Neutrophil (primary cell): ENCODE results near the gene STK17B.
A peak's percentile ranks its signal among the peaks of the same experiment; 100 is the strongest.

Experiments used
- H3K27ac ChIP-seq: fragments of 200-600 bp; sonication (generic); 2 replicates; pipeline ENCODE4 v1.5.1; 2016; ENCODE audit warnings: mild to moderate bottlenecking, moderate library complexity
- H3K27me3 ChIP-seq: fragments of 200-600 bp; sonication (generic); 2 replicates; pipeline ENCODE4 v1.6.0; 2016; ENCODE audit warnings: mild to moderate bottlenecking
- H3K36me3 ChIP-seq: fragments of 200-600 bp; sonication (generic); 2 replicates; pipeline ENCODE4 v1.5.1; 2017
- H3K4me1 ChIP-seq, 2 experiments: fragments of 200-600 bp in 1 of 2; sonication (generic) in 1 of 2; 1 replicate in 1 of 2; 2 replicates in 1 of 2; pipeline versions ENCODE4 v1.5.1 to v1.6.1; 2013 to 2016; ENCODE audit warnings: low read depth in 1 of 2, low read length in 1 of 2, mild to moderate bottlenecking in 1 of 2, moderate library complexity in 1 of 2; ENCODE audit not compliant: control insufficient read depth in 1 of 2, insufficient read depth in 1 of 2
- H3K4me3 ChIP-seq, 2 experiments: fragments of 200-600 bp in 1 of 2; sonication (generic) in 1 of 2; 1 replicate in 1 of 2; 2 replicates in 1 of 2; pipeline ENCODE4 v1.5.1; 2013 to 2016; ENCODE audit warnings: low read depth in 1 of 2, low read length in 1 of 2, mild to moderate bottlenecking in 1 of 2, moderate library complexity in 1 of 2
- H3K9me3 ChIP-seq: fragments of 200-600 bp; sonication (generic); 2 replicates; pipeline ENCODE4 v1.5.1; 2016
- CTCF ChIP-seq: fragments of 200-600 bp; sonication (generic); IDR thresholded peaks from 2 replicates; pipeline ENCODE4 v1.5.1; 2016; ENCODE audit warnings: antibody characterized with exemption

The STK17B gene

GRCh38 chr2:196166876-196167275 is 4.5 kb downstream of the STK17B start:
- no peaks in the 10 kb centered on the region for H3K27me3 ChIP-seq
- H3K27ac ChIP-seq: peak overlapping the region; percentile 95
- TF ChIP-seq CTCF: no peak
- peak overlapping the region; percentile 86 to 91 for H3K4me3 ChIP-seq
- H3K4me1 ChIP-seq: peaks cover 57 to 72% of the 10 kb centered on the region in 2 experiments
- H3K9me3 ChIP-seq: no peaks in the 10 kb centered on the region
- H3K36me3 ChIP-seq: peaks cover 33% of the 10 kb centered on the region

- peaks cover 40% of the 10 kb centered on the region for H3K36me3 ChIP-seq
- H3K27ac ChIP-seq: peak overlapping the region; percentile 95
- H3K9me3 ChIP-seq: no peaks in the 10 kb centered on the region
- peaks cover 71 to 88% of the 10 kb centered on the region in 2 experiments for H3K4me1 ChIP-seq
- H3K4me3 ChIP-seq: peak overlapping the region in 1 of 2 experiments; percentile 91
- H3K27me3 ChIP-seq: no peaks in the 10 kb centered on the region
- no peak for TF ChIP-seq CTCF
These were observed 6.4 kb downstream of the STK17B start for GRCh38 chr2:196165016-196165415.

- Histone ChIP-seq H3K9me3 (no peaks in the 10 kb centered on the region), H3K4me3 (peak overlapping the region in 1 of 2 experiments; percentile 6), H3K27me3 (no peaks in the 10 kb centered on the region), H3K4me1 (peaks cover 88 to 98% of the 10 kb centered on the region in 2 experiments), H3K36me3 (peaks cover 47% of the 10 kb centered on the region), H3K27ac (peak overlapping the region; percentile 95)
- no peak for TF ChIP-seq CTCF
These were observed 8.1 kb downstream of the STK17B start for GRCh38 chr2:196163285-196163684.

GRCh38 chr2:196162586-196163175 is 8.7 kb downstream of the STK17B start:
- H3K4me1 ChIP-seq: peaks cover 94 to 98% of the 10 kb centered on the region in 2 experiments
- H3K27ac ChIP-seq: peak overlapping the region; percentile 95
- no peak for TF ChIP-seq CTCF
- H3K36me3 ChIP-seq: peaks cover 47% of the 10 kb centered on the region
- peak overlapping the region in 1 of 2 experiments; percentile 6 for H3K4me3 ChIP-seq
- H3K9me3 ChIP-seq: no peaks in the 10 kb centered on the region
- no peaks in the 10 kb centered on the region for H3K27me3 ChIP-seq

DNA sequence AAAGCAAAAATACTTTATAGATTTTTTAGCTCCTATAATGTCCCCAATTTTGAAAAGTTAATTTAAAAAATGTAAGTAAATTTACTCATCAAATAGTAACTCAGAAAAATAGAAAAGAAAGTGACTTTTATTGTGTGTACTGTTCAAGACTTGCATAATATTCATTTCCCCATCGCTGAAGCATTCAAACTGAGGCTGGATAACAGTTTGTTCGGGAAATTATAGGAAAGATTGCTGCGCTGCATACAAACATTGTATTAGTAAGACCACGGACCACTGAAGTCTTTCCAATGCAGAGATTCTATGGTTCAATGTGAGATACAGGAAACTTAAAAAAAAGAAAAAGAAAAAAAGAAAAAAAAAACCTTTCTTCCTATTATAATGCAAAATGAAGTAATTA is 10.4 kb downstream of the STK17B start:
- H3K4me3 ChIP-seq: peak overlapping the region; percentile 39 to 58
- no peak for TF ChIP-seq CTCF
- peak overlapping the region; percentile 95 for H3K27ac ChIP-seq
- no peaks in the 10 kb centered on the region for H3K9me3 ChIP-seq
- H3K4me1 ChIP-seq: peaks cover 92 to 97% of the 10 kb centered on the region in 2 experiments
- peaks cover 64% of the 10 kb centered on the region for H3K36me3 ChIP-seq
- H3K27me3 ChIP-seq: no peaks in the 10 kb centered on the region
